ENCODE results near the gene SNX10.

The SNX10 gene

GRCh38 chr7:26308551-26308950 lies 16.9 kb downstream of the SNX10 start:
- TF ChIP-seq ZNF274 (IDR thresholded peaks at IDR 0.05; ENCODE audit: low read depth, low read length): no peak
- no peak overlapping the region for H3K4me3 ChIP-seq (ENCODE audit: low read length)

- no peak overlapping the region for H3K4me3 ChIP-seq (ENCODE audit: low read length)
- TF ChIP-seq ZNF274 (IDR thresholded peaks at IDR 0.05; ENCODE audit: low read depth, low read length): no peak
Measured at GRCh38 chr7:26309089-26309488, 17.4 kb downstream of the SNX10 start.

DNA sequence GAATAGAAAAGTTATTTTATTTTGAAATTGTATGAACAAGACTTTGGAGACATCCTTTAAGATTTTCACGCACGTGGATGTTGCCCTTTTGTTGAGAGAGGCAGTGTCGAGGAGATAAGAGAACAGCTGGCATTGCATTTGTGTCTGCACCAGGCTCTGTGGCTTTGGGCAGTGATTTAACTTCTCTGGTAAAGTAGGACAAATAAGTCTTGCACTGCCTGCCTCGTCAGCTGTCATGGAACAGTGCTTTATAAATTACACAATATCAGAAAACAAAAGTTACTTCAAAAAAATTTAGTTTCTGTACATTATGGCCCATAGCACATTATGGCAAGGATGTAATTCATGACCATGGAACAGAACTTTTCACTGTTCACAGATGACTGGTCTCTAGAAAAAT lies 20.1 kb downstream of the SNX10 start:
- no peak overlapping the region for H3K4me3 ChIP-seq (ENCODE audit: low read length)
- no peak for TF ChIP-seq ZNF274 (IDR thresholded peaks at IDR 0.05; ENCODE audit: low read depth, low read length)

GRCh38 chr7:26317211-26317610 lies 25.5 kb downstream of the SNX10 start:
- TF ChIP-seq ZNF274 (IDR thresholded peaks at IDR 0.05; ENCODE audit: low read depth, low read length): no peak

GRCh38 chr7:26318921-26319320 lies 27.3 kb downstream of the SNX10 start:
- TF ChIP-seq ZNF274 (IDR thresholded peaks at IDR 0.05; ENCODE audit: low read depth, low read length): no peak
- H3K4me3 ChIP-seq (ENCODE audit: low read length): no peak overlapping the region

More at GRCh38 chr7:26317211-26317610, 25.5 kb downstream of the SNX10 start:
- H3K4me3 ChIP-seq (ENCODE audit: low read length): no peak overlapping the region

DNA sequence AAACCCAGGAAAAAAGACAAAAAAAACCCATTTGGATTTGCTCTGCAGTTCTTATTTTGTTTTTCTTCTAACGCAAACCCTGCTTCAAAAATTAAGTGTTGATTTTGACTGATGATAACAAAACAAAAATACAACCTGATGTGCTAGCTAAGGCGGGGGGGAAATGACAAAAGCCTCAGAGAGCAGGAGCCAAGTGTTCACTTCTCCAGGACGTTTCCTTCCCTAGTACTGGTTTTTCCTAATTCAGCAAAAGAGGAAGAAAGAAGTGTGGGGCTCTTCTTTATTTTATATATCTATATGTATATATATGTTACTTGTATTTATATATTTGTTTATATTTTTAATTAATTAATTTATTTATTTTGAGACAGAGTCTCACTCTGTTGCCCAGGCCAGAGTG lies 28.0 kb downstream of the SNX10 start:
- no peak overlapping the region for H3K4me3 ChIP-seq (ENCODE audit: low read length)
- no peak for TF ChIP-seq ZNF274 (IDR thresholded peaks at IDR 0.05; ENCODE audit: low read depth, low read length)

GRCh38 chr7:26320878-26321277 lies 29.2 kb downstream of the SNX10 start:
- TF ChIP-seq ZNF274 (IDR thresholded peaks at IDR 0.05; ENCODE audit: low read depth, low read length): no peak
- H3K4me3 ChIP-seq (ENCODE audit: low read length): no peak overlapping the region

DNA sequence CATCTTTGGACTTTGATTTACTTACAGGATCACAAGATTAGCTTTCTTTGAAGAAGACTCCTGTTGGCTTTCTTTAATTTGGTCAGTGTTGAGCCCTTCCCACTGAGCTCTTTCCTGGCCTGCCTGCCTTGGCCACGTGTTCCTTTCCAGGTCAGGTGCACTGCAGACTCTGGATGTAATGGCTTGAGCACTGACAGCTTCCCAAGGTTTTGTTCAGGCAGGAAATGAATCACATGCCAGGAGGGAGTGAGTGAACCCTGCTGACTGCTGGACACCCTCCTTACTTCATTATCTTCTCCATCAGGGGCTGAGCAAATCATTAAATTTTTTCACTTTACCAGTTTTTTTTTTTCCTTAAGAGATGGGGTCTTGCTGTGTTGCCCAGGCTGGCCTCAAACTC lies 29.8 kb downstream of the SNX10 start:
- TF ChIP-seq ZNF274 (IDR thresholded peaks at IDR 0.05; ENCODE audit: low read depth, low read length): no peak
- H3K4me3 ChIP-seq (ENCODE audit: low read length): no peak overlapping the region

- no peak for TF ChIP-seq ZNF274 (IDR thresholded peaks at IDR 0.05; ENCODE audit: low read depth, low read length)
- no peak overlapping the region for H3K4me3 ChIP-seq (ENCODE audit: low read length)
Measured at GRCh38 chr7:26326211-26326610, 34.5 kb downstream of the SNX10 start.

DNA sequence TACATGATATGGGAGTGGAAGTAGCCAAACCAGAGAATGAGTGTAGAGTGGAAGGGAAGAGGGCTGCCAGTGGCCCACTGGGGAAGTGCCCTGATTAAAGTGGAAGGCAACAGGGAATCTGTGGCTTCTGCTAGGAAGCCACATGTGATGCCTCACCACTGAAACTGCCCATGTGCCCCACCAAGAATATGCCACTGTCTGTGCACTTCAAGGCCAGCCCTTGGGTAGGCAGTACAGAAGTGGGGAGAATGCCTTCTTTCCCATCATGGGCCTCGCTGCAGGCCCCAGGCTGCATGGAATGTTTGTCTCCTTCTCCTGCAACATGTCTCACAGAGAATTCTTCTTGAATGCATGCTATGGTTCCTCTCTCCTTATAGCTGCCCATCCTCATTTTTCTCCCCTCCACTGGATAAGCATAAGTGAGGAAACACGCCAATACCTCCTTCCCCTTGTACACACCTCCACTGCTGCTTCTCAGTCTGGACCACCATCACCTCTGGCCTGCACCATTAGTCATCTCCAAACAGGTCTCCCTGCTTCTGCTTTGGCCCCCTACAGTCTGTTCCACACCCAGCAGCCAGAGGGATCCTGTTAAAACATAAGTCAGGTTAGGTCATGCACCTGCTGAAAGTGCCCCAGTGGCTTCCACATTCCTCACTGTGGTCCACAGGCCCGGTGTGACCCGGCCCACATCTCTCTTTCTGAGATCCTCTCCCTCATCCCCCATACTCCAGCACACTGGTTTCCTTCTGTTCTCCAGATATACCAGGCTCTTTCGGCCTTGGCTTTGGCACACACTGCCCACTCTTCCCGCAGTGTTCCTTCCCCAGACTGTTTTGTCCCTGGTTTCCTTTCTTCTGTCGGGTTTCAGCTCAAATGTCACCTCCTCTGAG lies 37.1 kb downstream of the SNX10 start:
- H3K4me3 ChIP-seq (ENCODE audit: low read length): no peak overlapping the region
- TF ChIP-seq ZNF274 (IDR thresholded peaks at IDR 0.05; ENCODE audit: low read depth, low read length): no peak

GRCh38 chr7:26329520-26330255 lies 38.0 kb downstream of the SNX10 start:
- no peak for TF ChIP-seq ZNF274 (IDR thresholded peaks at IDR 0.05; ENCODE audit: low read depth, low read length)
- no peak overlapping the region for H3K4me3 ChIP-seq (ENCODE audit: low read length)

- no peak overlapping the region for H3K4me3 ChIP-seq (ENCODE audit: low read length)
- TF ChIP-seq ZNF274 (IDR thresholded peaks at IDR 0.05; ENCODE audit: low read depth, low read length): no peak
Measured at GRCh38 chr7:26331113-26331512, 39.5 kb downstream of the SNX10 start.

GRCh38 chr7:26331789-26332188 lies 40.1 kb downstream of the SNX10 start:
- no peak for TF ChIP-seq ZNF274 (IDR thresholded peaks at IDR 0.05; ENCODE audit: low read depth, low read length)
- H3K4me3 ChIP-seq (ENCODE audit: low read length): no peak overlapping the region

DNA sequence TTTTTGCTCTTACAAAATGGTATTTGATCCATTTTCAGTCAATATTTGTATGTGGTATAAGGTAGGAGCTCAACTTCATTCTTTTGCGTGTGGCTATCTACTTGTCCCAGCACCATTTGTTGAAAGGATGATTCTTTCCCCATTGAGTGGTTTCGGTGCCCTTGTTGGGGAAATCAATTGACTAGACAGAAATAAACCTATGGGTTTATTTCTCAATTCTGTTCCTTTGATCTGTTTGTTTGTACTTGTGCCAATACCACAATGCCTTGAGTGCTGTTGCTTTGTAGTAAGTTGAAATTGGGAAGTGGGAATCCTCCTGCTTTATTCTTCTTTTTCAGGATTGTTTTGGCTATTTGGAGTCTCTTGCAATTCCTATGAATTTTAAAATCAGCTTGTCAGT lies 41.0 kb downstream of the SNX10 start:
- H3K4me3 ChIP-seq (ENCODE audit: low read length): no peak overlapping the region
- TF ChIP-seq ZNF274 (IDR thresholded peaks at IDR 0.05; ENCODE audit: low read depth, low read length): no peak

Measured in GM08714 (cell line).